HCT116 (cell line): Measurements from ENCODE around the gene PTPMT1. TPM values are rescaled to one million over a fixed set of nuclear protein-coding genes. Genes with fewer than 3 reads are reported as not detected.

Source experiments
- ATAC-seq: fragments of 200-7000 bp; cut with Tn5 transposase; 2 replicates; pipeline ENCODE4 v1.9.1; 2020; ENCODE audit warnings: mild to moderate bottlenecking, moderate library complexity
- BruUV-seq: library from RNA; stranded (reverse); fragments of 400-500 nt; replicated peaks from 2 replicates; lab custom pipeline; 2021; lab: Mats Ljungman, UMichigan
- CTCF ChIA-PET: fragments of 300-600 bp; sonication (Branson Sonifier 250); formaldehyde crosslinking; loops from one replicate; lab custom pipeline; 2021; ENCODE audit warnings: antibody characterized with exemption; lab: Charles Lee
- POLR2A ChIA-PET: fragments of 300-600, 350-600 bp; sonication (Branson Sonifier 250); formaldehyde crosslinking; loops from one replicate; lab custom pipeline; 2021; ENCODE audit warnings: antibody characterized with exemption; lab: Charles Lee
- RAD21 ChIA-PET, 2 experiments: fragments of 300-600 bp; sonication (Branson Sonifier 250); formaldehyde crosslinking; loops; one replicate each; lab custom pipeline; 2023; ENCODE audit warnings: low total read pairs in 2 of 2; ENCODE audit not compliant: uncharacterized antibody in 2 of 2, unreplicated experiment in 2 of 2, low non-redundant PET in 1 of 2; lab: Charles Lee
- DNase-seq: peaks from one replicate; pipeline ENCODE4 v3.0.0-alpha.2; 2010; ENCODE audit warnings: low read depth, low spot score
- H2AFZ ChIP-seq: fragments of 200-600 bp; shearing (Covaris generic), sonication (generic); 2 replicates; pipeline ENCODE4 v1.6.1; 2017; ENCODE audit warnings: low read depth, mixed run types, mixed read lengths, antibody characterized with exemption, low read length; ENCODE audit not compliant: poor library complexity, severe bottlenecking
- H3K27ac ChIP-seq: 2 replicates; pipeline ENCODE4 v1.5.1; 2012; ENCODE audit warnings: low read depth, low read length
- H3K27me3 ChIP-seq: fragments of 200-600 bp; sonication (generic); 2 replicates; pipeline ENCODE4 v1.6.1; 2016; ENCODE audit warnings: mixed run types, low read length, mixed read lengths; ENCODE audit not compliant: insufficient read depth
- H3K36me3 ChIP-seq, 2 experiments: fragments of 200-500 bp in 1 of 2; fragments of 200-600 bp in 1 of 2; sonication (Bioruptor generic) in 1 of 2; sonication (generic) in 1 of 2; 2 replicates each; pipeline versions ENCODE4 v1.5.1 to v1.6.1; 2014 to 2016; ENCODE audit warnings: low read length in 2 of 2, inconsistent platforms in 1 of 2, mixed read lengths in 1 of 2, mixed run types in 1 of 2; ENCODE audit not compliant: insufficient read depth in 2 of 2, control insufficient read depth in 1 of 2
- H3K4me1 ChIP-seq, 2 experiments: fragments of 200-600 bp in 1 of 2; sonication (generic) in 1 of 2; 2 replicates each; pipeline versions ENCODE4 v1.5.1 to v1.6.1; 2012 to 2017; ENCODE audit warnings: low read length in 2 of 2, inconsistent platforms in 1 of 2, mild to moderate bottlenecking in 1 of 2, mixed read lengths in 1 of 2, mixed run types in 1 of 2, moderate library complexity in 1 of 2; ENCODE audit not compliant: insufficient read depth in 2 of 2, control insufficient read depth in 1 of 2
- H3K4me2 ChIP-seq: fragments of 200-600 bp; sonication (generic); 2 replicates; pipeline ENCODE4 v1.6.1; 2017; ENCODE audit warnings: mixed run types, low read length, mixed read lengths
- H3K4me3 ChIP-seq, 2 experiments: fragments of 200-600 bp in 1 of 2; sonication (generic) in 1 of 2; replicated peaks in 1 of 2; 2 replicates each; pipeline ENCODE4 v1.5.1; 2011 to 2016; ENCODE audit warnings: low read length in 2 of 2, control low read depth in 1 of 2, low read depth in 1 of 2, mild to moderate bottlenecking in 1 of 2, mixed read lengths in 1 of 2, mixed run types in 1 of 2
- H3K79me2 ChIP-seq: fragments of 200-600 bp; sonication (generic); 2 replicates; pipeline ENCODE4 v1.6.1; 2017; ENCODE audit warnings: mild to moderate bottlenecking, mixed run types, low read length, moderate library complexity, mixed read lengths; ENCODE audit not compliant: insufficient read depth
- H3K9ac ChIP-seq: fragments of 200-600 bp; sonication (generic); 2 replicates; pipeline ENCODE4 v1.6.1; 2016; ENCODE audit warnings: low read length, mixed read lengths
- H3K9me2 ChIP-seq: fragments of 200-600 bp; sonication (generic), shearing (Covaris generic); 2 replicates; pipeline ENCODE4 v1.6.1; 2017; ENCODE audit warnings: mixed run types, mild to moderate bottlenecking, moderate library complexity; ENCODE audit not compliant: insufficient read depth
- H3K9me3 ChIP-seq, 2 experiments: fragments of 200-500 bp in 1 of 2; fragments of 200-600 bp in 1 of 2; sonication (Bioruptor generic) in 1 of 2; sonication (generic) in 1 of 2; 2 replicates each; pipeline ENCODE4 v1.6.1; 2014 to 2017; ENCODE audit warnings: low read length in 2 of 2, mixed read lengths in 2 of 2, inconsistent platforms in 1 of 2, low read depth in 1 of 2, mild to moderate bottlenecking in 1 of 2, mixed run types in 1 of 2, moderate library complexity in 1 of 2; ENCODE audit not compliant: control insufficient read depth in 1 of 2, insufficient read depth in 1 of 2
- H4K20me1 ChIP-seq: fragments of 200-600 bp; sonication (generic), shearing (Covaris generic); 2 replicates; pipeline ENCODE4 v1.6.1; 2017; ENCODE audit warnings: mixed run types, mild to moderate bottlenecking, moderate library complexity; ENCODE audit not compliant: insufficient read depth
- CBX3 ChIP-seq: IDR thresholded peaks from 2 replicates; pipeline ENCODE4 v1.6.1; 2012; ENCODE audit warnings: low read depth
- CEBPB ChIP-seq: IDR thresholded peaks from 2 replicates; pipeline ENCODE4 v1.6.1; 2012; ENCODE audit warnings: low read depth
- EGR1 ChIP-seq: IDR thresholded peaks from 2 replicates; pipeline ENCODE4 v1.6.1; 2012; ENCODE audit warnings: low read depth
- EZH2 ChIP-seq: fragments of 200-600 bp; sonication (generic); IDR thresholded peaks from 2 replicates; pipeline ENCODE4 v1.6.1; 2017; ENCODE audit warnings: antibody characterized with exemption, mixed run types
- EZH2phosphoT487 ChIP-seq: fragments of 200-600 bp; IDR thresholded peaks from 2 replicates; pipeline ENCODE4 v1.6.1; 2018; ENCODE audit warnings: antibody characterized with exemption, borderline replicate concordance
- POLR2A ChIP-seq: IDR thresholded peaks from 2 replicates; pipeline ENCODE4 v1.7.0; 2011; ENCODE audit warnings: borderline replicate concordance; ENCODE audit not compliant: insufficient read depth, insufficient read length; ENCODE audit errors: extremely low read depth
- POLR2AphosphoS5 ChIP-seq: IDR thresholded peaks from 2 replicates; pipeline ENCODE4 v1.6.1; 2011; ENCODE audit warnings: mild to moderate bottlenecking, low read depth, low read length, moderate library complexity
- RAD21 ChIP-seq: IDR thresholded peaks from 2 replicates; pipeline ENCODE4 v1.6.1; 2012; ENCODE audit warnings: low read depth, mild to moderate bottlenecking
- SP1 ChIP-seq: IDR thresholded peaks from 2 replicates; pipeline ENCODE4 v1.6.1; 2012; ENCODE audit warnings: low read depth
- TCF7L2 ChIP-seq: IDR thresholded peaks from 2 replicates; pipeline ENCODE4 v1.7.0; 2011; ENCODE audit warnings: borderline replicate concordance, inconsistent platforms; ENCODE audit not compliant: insufficient read depth, insufficient read length; ENCODE audit errors: extremely low read depth
- YY1 ChIP-seq: IDR thresholded peaks from 2 replicates; pipeline ENCODE4 v1.6.1; 2011; ENCODE audit warnings: low read length, low read depth, moderate library complexity, mild to moderate bottlenecking; ENCODE audit not compliant: insufficient replicate concordance; ENCODE audit errors: extremely low read depth
- ZFX ChIP-seq: fragments of 450-650 bp; IDR thresholded peaks from 2 replicates; pipeline ENCODE4 v1.6.1; 2017
- ZNF274 ChIP-seq: fragments of 200-500 bp; sonication (Bioruptor generic); IDR thresholded peaks from 2 replicates; pipeline ENCODE4 v1.6.1; 2014; ENCODE audit warnings: mild to moderate bottlenecking, low read depth, low read length, inconsistent platforms
- intact Hi-C: fragments of 100-400 bp; cut with micrococcal nuclease; formaldehyde crosslinking; loops from 2 replicates; pipeline ENCODE4 v1.10.0; 2022
- total RNA-seq: library from RNA; stranded (reverse); gene quantifications from one replicate; pipeline ENCODE4 v1.2.1, GENCODE V29; 2021; ENCODE audit not compliant: unreplicated experiment
- TF ChIP-seq, protein P1 (sequence below): IDR thresholded peaks from 2 replicates; pipeline ENCODE4 v1.6.1; 2011; ENCODE audit warnings: mild to moderate bottlenecking, low read length, moderate library complexity; ENCODE audit not compliant: insufficient replicate concordance; ENCODE audit errors: extremely low read depth
- TF ChIP-seq, protein P2 (sequence below): IDR thresholded peaks from 2 replicates; pipeline ENCODE4 v1.6.1; 2012; ENCODE audit warnings: low read depth

The PTPMT1 gene
- total RNA-seq, 1 experiment from 2014 or later, result 71.6 TPM

DNA sequence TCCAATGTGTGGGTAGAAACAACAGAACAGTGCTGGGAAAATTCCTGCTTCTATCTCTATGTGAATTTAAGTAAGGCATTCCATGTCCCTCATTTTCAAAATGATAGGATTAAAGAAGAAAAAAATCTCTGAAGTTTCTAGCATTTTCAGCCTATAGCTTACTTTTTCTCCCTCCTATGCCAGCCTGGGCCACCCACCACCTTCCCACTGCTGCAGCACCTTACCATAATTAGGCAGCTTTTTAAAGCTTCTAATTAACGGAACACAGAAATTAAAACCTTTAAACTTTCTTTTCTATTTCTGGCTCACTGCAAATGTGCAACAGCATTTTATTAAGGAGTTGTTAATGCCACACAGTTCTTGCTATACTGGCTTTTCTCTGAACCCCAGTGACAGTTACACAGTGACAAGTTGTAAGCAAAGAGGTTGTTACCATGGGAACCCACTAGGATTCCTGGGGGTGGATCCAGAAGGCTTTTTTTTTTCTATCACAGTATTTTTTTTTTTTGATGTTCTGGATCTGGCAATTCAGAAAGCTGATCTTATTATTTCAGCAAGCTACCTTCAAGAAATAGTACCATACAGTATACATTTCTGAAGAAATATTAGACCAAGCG, 32.7 kb upstream of the PTPMT1 start:
- ChIA-PET CTCF (interaction anchor here (0.7 kb wide), 1 partner anchor 21 kb away, joined by 3 read pairs; no protein-coding TSS in a partner anchor), POLR2A (no interaction called here)

DNA sequence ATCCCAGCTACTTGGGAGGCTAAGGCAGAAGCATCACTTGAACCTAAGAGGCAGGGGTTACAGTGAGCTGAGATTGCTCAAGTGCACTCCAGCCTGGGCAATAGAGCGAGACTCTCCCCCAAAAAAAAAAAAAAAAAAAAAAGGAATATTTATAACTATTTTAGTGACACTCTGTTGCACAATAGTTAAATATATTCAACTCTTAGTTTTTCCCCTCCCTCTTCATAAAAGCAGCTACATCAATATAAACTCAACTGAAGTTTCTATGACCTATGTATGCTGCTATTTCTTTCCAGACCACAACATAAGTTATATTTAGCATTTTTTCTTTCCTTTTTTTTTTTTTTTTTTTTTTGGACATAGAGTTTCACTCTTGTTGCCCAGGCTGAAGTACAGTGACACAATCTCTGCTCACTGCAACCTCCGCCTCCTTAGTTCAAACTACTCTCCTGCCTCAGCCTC, 31.7 kb upstream of the PTPMT1 start:
- H3K36me3 ChIP-seq, result no peaks in the 10 kb centered on the region; a peak in 1 of 4 replicates
- DNase-seq (no peak), ATAC-seq (no peak)
- BruUV-seq, result no TSS peak
- intact Hi-C loops, result no loop called here
- H3K27ac ChIP-seq, result no peak overlapping the region
- ChIA-PET RAD21 (interaction anchor here in 1 of 2 experiments (0.6 kb wide), 1 partner anchor 79 kb away, joined by 5 read pairs; no protein-coding TSS in a partner anchor), POLR2A (no interaction called here), CTCF (no interaction called here)
- peaks cover 100% of the 10 kb centered on the region for H3K79me2 ChIP-seq
- H3K9me2 ChIP-seq, result no peaks in the 10 kb centered on the region
- H2AFZ ChIP-seq, result no peak overlapping the region
- H3K4me1 ChIP-seq, result peaks cover 0 to 3% of the 10 kb centered on the region in 2 experiments; a peak in 1 of 4 replicates
- H3K4me2 ChIP-seq, result no peak overlapping the region
- peaks cover 19% of the 10 kb centered on the region; the same call in 1 of the 2 replicates for H4K20me1 ChIP-seq
- no peaks in the 10 kb centered on the region for H3K27me3 ChIP-seq
- H3K4me3 ChIP-seq, result no peak overlapping the region
- H3K9me3 ChIP-seq, result no peaks in the 10 kb centered on the region
- no peak overlapping the region for H3K9ac ChIP-seq
- no peak for TF ChIP-seq POLR2AphosphoS5
- TF ChIP-seq EGR1, result no peak
- no peak for TF ChIP-seq ZNF274
- TF ChIP-seq RAD21, result no peak
- no peak for TF ChIP-seq SP1
- TF ChIP-seq, protein P1, sequence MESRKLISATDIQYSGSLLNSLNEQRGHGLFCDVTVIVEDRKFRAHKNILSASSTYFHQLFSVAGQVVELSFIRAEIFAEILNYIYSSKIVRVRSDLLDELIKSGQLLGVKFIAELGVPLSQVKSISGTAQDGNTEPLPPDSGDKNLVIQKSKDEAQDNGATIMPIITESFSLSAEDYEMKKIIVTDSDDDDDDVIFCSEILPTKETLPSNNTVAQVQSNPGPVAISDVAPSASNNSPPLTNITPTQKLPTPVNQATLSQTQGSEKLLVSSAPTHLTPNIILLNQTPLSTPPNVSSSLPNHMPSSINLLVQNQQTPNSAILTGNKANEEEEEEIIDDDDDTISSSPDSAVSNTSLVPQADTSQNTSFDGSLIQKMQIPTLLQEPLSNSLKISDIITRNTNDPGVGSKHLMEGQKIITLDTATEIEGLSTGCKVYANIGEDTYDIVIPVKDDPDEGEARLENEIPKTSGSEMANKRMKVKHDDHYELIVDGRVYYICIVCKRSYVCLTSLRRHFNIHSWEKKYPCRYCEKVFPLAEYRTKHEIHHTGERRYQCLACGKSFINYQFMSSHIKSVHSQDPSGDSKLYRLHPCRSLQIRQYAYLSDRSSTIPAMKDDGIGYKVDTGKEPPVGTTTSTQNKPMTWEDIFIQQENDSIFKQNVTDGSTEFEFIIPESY, result no peak
- TF ChIP-seq YY1, result no peak
- TF ChIP-seq CEBPB, result no peak
- no peak for TF ChIP-seq ZFX
- no peak for TF ChIP-seq POLR2A
- TF ChIP-seq, protein P2, sequence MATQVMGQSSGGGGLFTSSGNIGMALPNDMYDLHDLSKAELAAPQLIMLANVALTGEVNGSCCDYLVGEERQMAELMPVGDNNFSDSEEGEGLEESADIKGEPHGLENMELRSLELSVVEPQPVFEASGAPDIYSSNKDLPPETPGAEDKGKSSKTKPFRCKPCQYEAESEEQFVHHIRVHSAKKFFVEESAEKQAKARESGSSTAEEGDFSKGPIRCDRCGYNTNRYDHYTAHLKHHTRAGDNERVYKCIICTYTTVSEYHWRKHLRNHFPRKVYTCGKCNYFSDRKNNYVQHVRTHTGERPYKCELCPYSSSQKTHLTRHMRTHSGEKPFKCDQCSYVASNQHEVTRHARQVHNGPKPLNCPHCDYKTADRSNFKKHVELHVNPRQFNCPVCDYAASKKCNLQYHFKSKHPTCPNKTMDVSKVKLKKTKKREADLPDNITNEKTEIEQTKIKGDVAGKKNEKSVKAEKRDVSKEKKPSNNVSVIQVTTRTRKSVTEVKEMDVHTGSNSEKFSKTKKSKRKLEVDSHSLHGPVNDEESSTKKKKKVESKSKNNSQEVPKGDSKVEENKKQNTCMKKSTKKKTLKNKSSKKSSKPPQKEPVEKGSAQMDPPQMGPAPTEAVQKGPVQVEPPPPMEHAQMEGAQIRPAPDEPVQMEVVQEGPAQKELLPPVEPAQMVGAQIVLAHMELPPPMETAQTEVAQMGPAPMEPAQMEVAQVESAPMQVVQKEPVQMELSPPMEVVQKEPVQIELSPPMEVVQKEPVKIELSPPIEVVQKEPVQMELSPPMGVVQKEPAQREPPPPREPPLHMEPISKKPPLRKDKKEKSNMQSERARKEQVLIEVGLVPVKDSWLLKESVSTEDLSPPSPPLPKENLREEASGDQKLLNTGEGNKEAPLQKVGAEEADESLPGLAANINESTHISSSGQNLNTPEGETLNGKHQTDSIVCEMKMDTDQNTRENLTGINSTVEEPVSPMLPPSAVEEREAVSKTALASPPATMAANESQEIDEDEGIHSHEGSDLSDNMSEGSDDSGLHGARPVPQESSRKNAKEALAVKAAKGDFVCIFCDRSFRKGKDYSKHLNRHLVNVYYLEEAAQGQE, result no peak
- TF ChIP-seq EZH2phosphoT487, result no peak
- no peak for TF ChIP-seq TCF7L2
- TF ChIP-seq EZH2, result no peak

More for the DNA sequence above, 32.7 kb upstream of the PTPMT1 start:
- no peak overlapping the region for H2AFZ ChIP-seq
- H3K9me2 ChIP-seq, result no peaks in the 10 kb centered on the region
- H4K20me1 ChIP-seq, result peaks cover 19% of the 10 kb centered on the region; the same call in 1 of the 2 replicates
- DNase-seq, result no peak
- H3K4me1 ChIP-seq, result peaks cover 0 to 3% of the 10 kb centered on the region in 2 experiments; a peak in 1 of 4 replicates
- H3K79me2 ChIP-seq, result peaks cover 100% of the 10 kb centered on the region
- ATAC-seq, result no peak
- H3K9ac ChIP-seq, result no peak overlapping the region
- no peak overlapping the region for H3K4me2 ChIP-seq
- no peaks in the 10 kb centered on the region for H3K9me3 ChIP-seq
- RAD21 ChIA-PET, result no interaction called here
- intact Hi-C loops, result no loop called here
- H3K36me3 ChIP-seq, result no peaks in the 10 kb centered on the region; a peak in 1 of 4 replicates
- H3K4me3 ChIP-seq, result no peak overlapping the region
- TSS peak; percentile 9 for BruUV-seq
- no peak for TF ChIP-seq CBX3
- H3K27me3 ChIP-seq, result no peaks in the 10 kb centered on the region
- H3K27ac ChIP-seq, result no peak overlapping the region
